ENCODE data around the gene KYNU. TPM values are rescaled to one million over a fixed set of nuclear protein-coding genes. Genes with fewer than 3 reads are reported as not detected.

KYNU gene
- total and polyA plus RNA-seq, 2 of the 13 experiments (the other 11 are each of a cell fraction or from before 2014, with no cell fraction given) = 21.9 to 68.6 TPM

DNA sequence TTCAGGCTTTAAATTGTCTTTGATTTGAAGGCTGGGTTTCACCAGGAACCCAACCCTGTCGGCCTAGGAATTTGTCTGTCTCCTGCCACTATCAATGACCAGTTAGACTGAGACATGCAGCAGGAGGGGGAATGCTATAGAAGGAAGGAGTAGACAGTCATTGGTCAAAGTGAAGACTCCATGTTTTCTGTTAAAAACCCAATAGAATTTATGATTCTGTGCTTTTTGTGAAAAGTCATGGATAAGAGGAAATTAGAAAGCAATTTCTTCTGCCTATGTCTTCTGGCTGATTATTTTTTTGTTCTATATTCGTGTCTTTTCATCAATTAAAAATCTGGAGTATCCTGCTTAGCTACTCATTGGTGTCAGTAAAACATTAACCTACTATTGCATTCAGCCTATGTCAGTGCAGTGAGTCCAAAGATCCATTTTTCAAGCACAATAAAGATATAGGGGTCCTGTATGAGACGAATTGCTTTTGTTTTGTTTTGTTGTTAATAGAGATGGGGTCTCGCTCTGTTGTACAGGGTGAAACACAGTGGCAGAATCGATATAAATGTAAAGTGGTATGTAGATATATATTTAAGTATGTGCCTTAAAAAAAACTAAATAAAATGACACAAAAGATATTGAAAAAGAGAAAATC lies 7.9 kb upstream of the KYNU start:
- Histone ChIP-seq H4K20me1 (ENCODE audit: insufficient read depth, low read length) (no peaks in the 10 kb centered on the region), H3K4me3 (replicated peaks in 1 of 3; ENCODE audit: insufficient read depth in 1 of 3, low read depth in 2 of 3, low read length in 3 of 3) (peak overlapping the region; percentile 33 to 66 (median 58); a peak in 5 of 6 replicates), H2AFZ (ENCODE audit: low read length) (peak overlapping the region; percentile 82), H3K4me2 (ENCODE audit: low read depth, low read length) (peak overlapping the region; percentile 82), H3K9ac (ENCODE audit: insufficient read depth, low read depth, low read length) (peak overlapping the region; percentile 63), H3K4me1 (ENCODE audit: insufficient read depth, low read length) (peaks cover 67% of the 10 kb centered on the region), H3K79me2 (ENCODE audit: insufficient read depth, low read length) (no peaks in the 10 kb centered on the region), H3K9me3 (ENCODE audit: low read length) (no peaks in the 10 kb centered on the region), H3K27me3 (ENCODE audit: control insufficient read depth in 1 of 2, insufficient read depth in 2 of 2, low read length in 2 of 2) (no peaks in the 10 kb centered on the region), H3K27ac (ENCODE audit: extremely low read length, insufficient read depth, low read length) (peak overlapping the region; percentile 82), H3K36me3 (replicated peaks in 1 of 2; ENCODE audit: control insufficient read depth in 1 of 2, insufficient read depth in 2 of 2, low read length in 2 of 2) (no peaks in the 10 kb centered on the region)
- FAIRE-seq = peak; percentile 72
- no TSS peak for BruUV-seq (replicated peaks)
- ATAC-seq = peak; percentile 93
- DNase-seq (ENCODE audit: low spot score) = peak; percentile 82
- ChIA-PET CTCF (ENCODE audit: low intra/inter-chr PET ratio, low total read pairs) (no interaction called here), POLR2A (interaction anchor here (0.7 to 1.4 kb wide), 3 partner anchors 15 to 80 kb away, joined by 4 to 7 read pairs (median 5); no protein-coding TSS in a partner anchor)
- in situ Hi-C loops (cut with HindIII; ENCODE audit: extremely low pct_ligation_motif_present, low pct_unique_long_range_greater_than_20kb) = no loop called here
- intact Hi-C loops (cut with micrococcal nuclease; ENCODE audit: unreplicated experiment) = no loop called here
- 2% methylated on average over 5 of the region's 5 CpGs for WGBS (ENCODE audit: low lambda C conversion rate)
- TF ChIP-seq MTA3 (CRISPR knock-in tag; IDR thresholded peaks at IDR 0.05) = no peak
- no peak for TF ChIP-seq ZFP41 (CRISPR knock-in tag; IDR thresholded peaks at IDR 0.05; ENCODE audit: borderline replicate concordance)
- no peak for TF ChIP-seq SOX13 (IDR thresholded peaks at IDR 0.05)
- peak in 1 of 2 experiments; percentile 80; a peak in 2 of 4 replicates for TF ChIP-seq SOX13 (CRISPR knock-in tag; conservative IDR thresholded peaks at IDR 0.05 in 1 of 2, IDR thresholded peaks at IDR 0.05 in 1 of 2)
- TF ChIP-seq KLF6 (CRISPR knock-in tag; IDR thresholded peaks at IDR 0.05) = no peak
- no peak for TF ChIP-seq RFX5 (IDR thresholded peaks at IDR 0.05; ENCODE audit: low read depth, low read length)
- TF ChIP-seq RFXANK (CRISPR knock-in tag; IDR thresholded peaks at IDR 0.05) = no peak
- TF ChIP-seq FOXK2 (IDR thresholded peaks at IDR 0.05) = no peak
- no peak for TF ChIP-seq DNMT1 (CRISPR knock-in tag; IDR thresholded peaks at IDR 0.05)
- TF ChIP-seq ZFP1 (CRISPR knock-in tag; IDR thresholded peaks at IDR 0.05) = no peak
- TF ChIP-seq ZNF34 (CRISPR knock-in tag; IDR thresholded peaks at IDR 0.05; ENCODE audit: borderline replicate concordance) = no peak
- no peak for TF ChIP-seq NCOA5 (CRISPR knock-in tag; IDR thresholded peaks at IDR 0.05)
- no peak for TF ChIP-seq JDP2 (CRISPR knock-in tag; IDR thresholded peaks at IDR 0.05; ENCODE audit: borderline replicate concordance)
- TF ChIP-seq ZBTB34 (CRISPR knock-in tag; IDR thresholded peaks at IDR 0.05) = no peak
- no peak for TF ChIP-seq ZNF616 (CRISPR knock-in tag; IDR thresholded peaks at IDR 0.05; ENCODE audit: low read depth)
- no peak for TF ChIP-seq ZNF180 (CRISPR knock-in tag; IDR thresholded peaks at IDR 0.05; ENCODE audit: borderline replicate concordance, low read depth)
- no peak for TF ChIP-seq KLF16 (CRISPR knock-in tag; IDR thresholded peaks at IDR 0.05)
- TF ChIP-seq, protein P1, sequence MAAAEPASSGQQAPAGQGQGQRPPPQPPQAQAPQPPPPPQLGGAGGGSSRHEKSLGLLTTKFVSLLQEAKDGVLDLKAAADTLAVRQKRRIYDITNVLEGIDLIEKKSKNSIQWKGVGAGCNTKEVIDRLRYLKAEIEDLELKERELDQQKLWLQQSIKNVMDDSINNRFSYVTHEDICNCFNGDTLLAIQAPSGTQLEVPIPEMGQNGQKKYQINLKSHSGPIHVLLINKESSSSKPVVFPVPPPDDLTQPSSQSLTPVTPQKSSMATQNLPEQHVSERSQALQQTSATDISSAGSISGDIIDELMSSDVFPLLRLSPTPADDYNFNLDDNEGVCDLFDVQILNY (CRISPR knock-in tag; conservative IDR thresholded peaks at IDR 0.05) = no peak
- peak; percentile 16; the same call in 1 of the 2 replicates for TF ChIP-seq NFYB (CRISPR knock-in tag; IDR thresholded peaks at IDR 0.05)
- no peak for TF ChIP-seq SSRP1 (CRISPR knock-in tag; IDR thresholded peaks at IDR 0.05)
- no peak for TF ChIP-seq ZNF772 (CRISPR knock-in tag; IDR thresholded peaks at IDR 0.05)
- TF ChIP-seq TAF1 (CRISPR knock-in tag; IDR thresholded peaks at IDR 0.05) = no peak
- TF ChIP-seq CREB1 (IDR thresholded peaks at IDR 0.05) = no peak
- TF ChIP-seq CREB1 (CRISPR knock-in tag; IDR thresholded peaks at IDR 0.05) = peak; percentile 55; the same call in 1 of the 2 replicates
- no peak for TF ChIP-seq GMEB1 (CRISPR knock-in tag; IDR thresholded peaks at IDR 0.05; ENCODE audit: borderline replicate concordance)

Measured in HepG2 (cell line).